ENCODE data around the gene PLEK2.
A peak's percentile ranks its signal among the peaks of the same experiment; 100 is the strongest.
"Not testable (repeated sequence)": the region's sequence is repeated elsewhere in the genome, so short reads cannot be mapped to it uniquely, and the experiment has no call there.

The PLEK2 gene, protein sequence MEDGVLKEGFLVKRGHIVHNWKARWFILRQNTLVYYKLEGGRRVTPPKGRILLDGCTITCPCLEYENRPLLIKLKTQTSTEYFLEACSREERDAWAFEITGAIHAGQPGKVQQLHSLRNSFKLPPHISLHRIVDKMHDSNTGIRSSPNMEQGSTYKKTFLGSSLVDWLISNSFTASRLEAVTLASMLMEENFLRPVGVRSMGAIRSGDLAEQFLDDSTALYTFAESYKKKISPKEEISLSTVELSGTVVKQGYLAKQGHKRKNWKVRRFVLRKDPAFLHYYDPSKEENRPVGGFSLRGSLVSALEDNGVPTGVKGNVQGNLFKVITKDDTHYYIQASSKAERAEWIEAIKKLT

DNA sequence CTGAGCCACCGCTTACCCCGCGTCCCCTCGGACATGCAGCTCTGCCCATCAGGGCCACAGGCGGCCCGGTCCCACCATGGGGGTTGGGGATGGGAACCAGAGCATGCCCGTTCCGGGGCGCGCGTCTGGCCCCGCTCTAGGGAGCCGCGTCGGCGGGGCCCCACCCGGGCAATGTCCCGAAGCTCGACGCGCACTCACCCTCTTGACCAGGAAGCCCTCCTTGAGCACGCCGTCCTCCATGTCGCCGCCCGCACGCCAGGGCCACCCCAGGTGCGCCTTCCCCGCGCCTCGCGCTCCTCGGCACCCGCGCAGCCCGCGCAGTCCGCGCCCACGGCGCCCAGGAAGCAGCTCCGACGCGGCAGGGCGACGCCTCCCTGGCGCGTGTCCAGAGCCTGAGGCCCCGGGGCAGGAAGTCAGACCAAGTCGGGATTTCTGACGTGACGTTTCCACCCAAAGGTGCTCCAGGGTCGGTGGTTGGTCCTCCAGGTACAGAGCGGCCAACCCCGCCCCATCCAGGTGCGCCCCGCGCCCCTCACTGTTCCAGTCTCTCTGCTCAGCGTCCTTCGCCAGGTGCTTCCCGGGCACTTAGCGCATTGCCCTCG lies at the start of gene PLEK2:
Gene PLEK2, minus strand, starts transcription at position 346 of the 602 bp plus-strand sequence. Its CDS starts 106 bp downstream, at position 240.
- no peak for DNase-seq

DNA sequence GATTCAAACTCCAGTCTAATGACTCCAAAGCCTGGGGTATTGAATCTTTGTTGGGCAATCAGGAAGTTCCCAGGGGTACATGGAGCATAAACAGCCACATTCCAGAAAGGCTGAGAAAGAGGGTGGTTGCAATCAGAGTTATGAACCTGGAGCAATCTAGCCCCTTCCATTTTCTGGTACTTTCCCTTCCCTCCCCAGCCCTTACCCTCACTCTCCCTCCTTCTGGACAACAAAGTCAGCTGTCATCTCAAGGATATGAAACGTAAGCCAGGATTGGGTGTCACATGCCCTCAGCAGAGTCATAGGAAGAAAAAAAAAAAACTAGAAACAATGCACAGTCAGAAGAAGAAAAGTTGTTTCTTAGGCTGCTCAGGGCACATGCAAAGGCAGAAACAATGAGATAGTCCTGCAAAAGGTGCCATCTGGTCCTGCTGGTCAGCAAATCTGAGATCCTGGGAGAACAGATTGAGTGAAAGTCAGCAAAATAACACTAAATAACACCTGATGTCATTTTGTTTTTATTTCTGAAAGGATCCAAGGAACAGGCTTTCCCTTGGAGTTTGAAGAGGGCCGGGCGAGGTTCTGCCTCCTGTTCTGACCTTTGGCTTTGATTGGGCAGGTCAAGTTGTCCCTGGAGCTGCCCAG lies 49.5 kb upstream of the PLEK2 start:
- DNase-seq = no peak

DNA sequence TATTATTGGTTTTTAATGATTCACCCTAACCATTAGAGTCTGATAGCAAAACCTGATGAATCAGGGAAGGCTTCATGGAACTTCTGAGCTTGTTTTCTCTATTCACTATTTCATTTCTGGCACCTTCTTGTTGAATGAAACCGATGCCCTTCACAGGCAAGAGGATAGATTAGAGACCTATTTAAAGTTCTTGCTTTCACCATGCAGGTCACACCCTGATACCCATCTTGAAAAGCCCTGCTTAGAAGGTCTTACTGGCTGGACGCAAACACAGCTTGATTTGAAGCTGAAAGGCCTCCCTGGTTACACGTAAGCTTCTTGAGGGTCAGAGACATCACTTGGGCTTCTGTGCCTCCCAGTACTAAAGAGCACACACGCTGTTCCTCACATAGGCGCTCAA lies 47.4 kb upstream of the PLEK2 start:
- DNase-seq = no peak

DNA sequence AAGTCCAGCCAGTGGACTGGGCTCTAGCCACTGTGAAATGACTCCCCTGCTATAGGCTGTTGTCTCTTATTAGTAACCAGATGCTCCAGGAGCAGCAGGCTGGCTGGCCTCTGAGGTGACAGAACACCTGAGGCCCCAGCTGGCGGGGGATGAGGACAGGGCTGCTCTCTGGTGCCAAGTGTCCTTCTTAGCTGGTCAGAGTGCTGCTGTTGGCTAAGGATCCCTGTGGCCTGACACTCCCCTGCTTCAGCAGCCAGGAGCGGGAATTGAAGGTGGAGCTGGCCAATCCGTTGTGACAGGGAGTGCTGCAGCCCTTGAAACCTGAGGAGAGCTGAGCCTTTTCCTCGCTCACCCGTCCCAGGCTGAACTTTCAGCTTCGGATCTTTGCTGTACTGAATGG lies 45.8 kb upstream of the PLEK2 start:
- DNase-seq = no peak

DNA sequence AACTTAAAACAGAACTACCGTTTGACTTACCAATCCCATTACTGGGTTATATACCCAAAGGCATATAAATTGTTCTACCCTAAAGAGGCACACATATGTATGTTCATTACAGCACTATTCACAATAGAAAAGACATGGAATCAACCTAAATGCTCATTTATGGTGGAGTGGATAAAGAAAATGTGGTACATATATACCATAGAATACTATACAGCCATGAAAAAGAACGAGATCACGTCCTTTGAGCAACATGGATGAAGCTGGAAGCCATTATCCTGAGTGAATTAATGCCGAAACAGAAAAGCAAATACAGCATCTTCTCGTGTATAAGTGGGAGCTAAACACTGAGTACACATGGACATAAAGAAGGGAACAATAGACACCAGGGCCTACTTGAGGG lies 44.8 kb upstream of the PLEK2 start:
- no peak for DNase-seq

DNA sequence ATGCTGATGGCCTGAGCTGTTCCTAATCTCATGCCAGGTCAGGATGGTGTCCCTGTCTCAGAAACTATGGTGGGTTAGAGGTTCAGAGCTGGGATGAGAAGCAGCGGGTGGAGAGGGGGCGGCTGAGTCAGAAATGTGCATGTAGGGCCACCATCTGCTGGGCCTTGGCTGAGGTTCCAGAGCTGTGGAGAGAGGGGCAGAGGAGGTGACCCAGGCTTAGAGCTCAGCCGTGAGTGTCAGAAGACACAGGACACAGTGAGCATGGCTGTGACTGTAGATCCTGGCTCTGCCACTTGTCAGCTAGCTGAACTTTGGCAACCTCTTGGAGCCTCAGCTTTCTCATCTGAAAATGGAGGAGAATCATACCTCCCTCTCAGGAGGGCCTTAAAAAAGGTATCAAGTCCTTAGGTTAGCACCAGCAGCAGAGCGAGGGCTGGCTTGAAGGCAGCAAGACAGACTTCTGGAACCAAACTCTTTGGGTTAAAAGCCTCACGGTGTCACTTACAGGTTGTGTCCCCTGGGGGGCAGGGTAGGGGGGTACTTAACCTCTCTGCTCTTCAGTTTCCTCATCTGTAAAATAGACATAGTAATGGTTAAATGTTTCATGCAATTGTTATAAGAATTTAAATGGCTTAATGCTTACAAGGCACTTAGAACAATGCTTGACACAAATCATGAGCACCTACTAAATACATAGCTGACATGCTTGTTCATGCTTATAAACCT lies 41.8 kb upstream of the PLEK2 start:
- no peak for DNase-seq

DNA sequence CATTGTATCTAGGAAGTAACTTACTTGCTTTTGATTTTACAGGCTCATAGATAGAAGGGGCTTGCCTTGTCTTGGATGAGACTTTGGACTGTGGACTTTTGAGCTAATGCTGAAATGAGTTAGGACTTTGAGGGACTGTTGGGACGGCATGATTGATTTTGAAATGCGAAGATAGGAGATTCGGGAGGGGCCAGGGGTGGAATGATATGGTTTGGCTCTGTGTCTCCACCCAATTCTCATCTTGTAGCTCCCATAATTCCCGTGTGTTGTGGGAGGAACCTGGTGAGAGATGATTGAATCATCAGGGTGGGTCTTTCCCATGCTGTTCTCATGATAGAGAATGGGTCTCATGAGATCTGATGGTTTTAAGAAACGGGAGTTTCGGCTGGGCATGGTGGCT lies 39.7 kb upstream of the PLEK2 start:
- DNase-seq = not testable (repeated sequence)

DNA sequence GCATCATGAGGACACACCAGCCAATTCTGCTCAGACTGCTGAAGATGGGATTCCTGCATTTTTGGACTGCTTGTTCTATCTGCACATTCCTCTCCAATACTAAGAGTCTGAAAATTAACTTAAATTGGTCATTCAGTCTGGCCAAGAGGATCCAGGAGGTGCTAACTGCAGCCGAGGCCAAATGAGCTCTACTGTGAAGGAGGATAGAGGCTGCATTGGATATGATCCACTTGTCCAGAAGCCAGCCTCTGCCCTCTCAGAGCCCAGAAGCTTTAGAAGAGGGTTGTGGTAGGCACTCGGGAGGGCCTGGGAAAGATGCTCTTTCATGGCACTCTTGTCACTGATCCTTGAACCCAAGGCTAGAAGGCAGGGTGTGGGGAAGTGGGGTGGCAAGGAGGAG lies 37.1 kb upstream of the PLEK2 start:
- no peak for DNase-seq

DNA sequence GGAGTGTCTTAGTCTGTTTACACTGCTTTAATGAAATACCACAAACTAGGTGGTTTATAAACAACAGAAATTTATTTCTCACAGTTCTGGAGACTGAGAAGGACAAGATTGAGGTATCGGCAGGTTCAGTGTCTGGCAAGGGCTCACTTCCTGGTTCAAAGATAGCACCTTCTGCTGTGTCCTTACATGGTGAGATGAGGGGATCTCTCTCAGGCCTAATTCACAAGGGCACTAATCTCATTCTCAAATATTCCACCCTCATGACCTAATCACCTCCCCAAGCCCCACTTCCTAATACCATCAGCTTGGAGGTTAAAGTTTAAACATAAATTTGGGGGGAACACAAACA lies 35.0 kb upstream of the PLEK2 start:
- DNase-seq = no peak

DNA sequence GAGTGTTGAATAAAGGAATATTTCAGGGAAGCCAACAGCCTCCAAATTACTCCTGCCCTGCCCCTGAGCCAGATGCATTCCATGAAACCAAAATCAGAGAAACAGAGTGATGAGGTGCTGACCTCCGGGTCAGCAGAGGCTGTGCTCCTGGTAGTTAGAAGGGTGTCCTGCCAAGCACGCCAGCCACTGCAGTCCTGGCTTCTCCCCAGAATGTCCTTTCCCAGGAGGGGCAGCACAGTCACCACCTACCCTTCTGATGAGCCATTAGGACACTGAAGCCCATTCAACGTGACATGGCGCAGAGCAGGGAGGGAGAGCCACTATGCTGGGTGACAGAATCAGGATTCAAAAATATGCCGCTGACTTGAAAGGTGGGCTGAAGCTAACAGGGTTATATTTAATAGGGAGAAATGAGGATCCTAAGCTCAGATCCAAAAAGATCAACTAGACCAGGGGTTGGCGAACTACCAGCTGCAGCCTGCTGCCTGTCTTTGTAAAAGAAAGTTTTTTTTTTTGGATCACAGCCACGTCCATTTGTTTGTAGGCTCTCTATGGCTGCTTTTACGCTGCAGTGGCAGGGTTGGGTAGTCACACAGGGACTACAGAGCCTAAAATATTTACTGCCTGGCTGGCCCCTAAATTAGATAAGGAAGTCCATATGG lies 34.5 kb upstream of the PLEK2 start:
- DNase-seq = peak; percentile 28

DNA sequence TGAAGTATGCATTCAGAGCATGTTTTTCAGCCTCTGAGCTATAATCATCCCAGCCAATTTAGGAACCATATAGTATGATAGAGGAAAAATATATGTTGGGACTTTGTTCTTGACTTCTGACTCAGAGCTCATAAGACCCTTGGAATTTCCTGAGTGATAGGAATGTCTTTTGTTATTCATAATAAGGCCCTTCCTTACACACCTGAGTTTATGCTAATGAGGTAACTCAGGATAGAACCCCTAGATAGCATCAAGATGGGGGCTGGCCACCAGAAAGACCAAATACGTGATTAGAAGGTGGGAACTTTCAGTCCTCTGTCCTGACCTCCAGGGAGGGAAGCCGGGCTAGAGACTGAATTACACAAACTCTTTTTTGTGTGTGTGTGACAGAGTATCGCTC lies 32.4 kb upstream of the PLEK2 start:
- DNase-seq = no peak

DNA sequence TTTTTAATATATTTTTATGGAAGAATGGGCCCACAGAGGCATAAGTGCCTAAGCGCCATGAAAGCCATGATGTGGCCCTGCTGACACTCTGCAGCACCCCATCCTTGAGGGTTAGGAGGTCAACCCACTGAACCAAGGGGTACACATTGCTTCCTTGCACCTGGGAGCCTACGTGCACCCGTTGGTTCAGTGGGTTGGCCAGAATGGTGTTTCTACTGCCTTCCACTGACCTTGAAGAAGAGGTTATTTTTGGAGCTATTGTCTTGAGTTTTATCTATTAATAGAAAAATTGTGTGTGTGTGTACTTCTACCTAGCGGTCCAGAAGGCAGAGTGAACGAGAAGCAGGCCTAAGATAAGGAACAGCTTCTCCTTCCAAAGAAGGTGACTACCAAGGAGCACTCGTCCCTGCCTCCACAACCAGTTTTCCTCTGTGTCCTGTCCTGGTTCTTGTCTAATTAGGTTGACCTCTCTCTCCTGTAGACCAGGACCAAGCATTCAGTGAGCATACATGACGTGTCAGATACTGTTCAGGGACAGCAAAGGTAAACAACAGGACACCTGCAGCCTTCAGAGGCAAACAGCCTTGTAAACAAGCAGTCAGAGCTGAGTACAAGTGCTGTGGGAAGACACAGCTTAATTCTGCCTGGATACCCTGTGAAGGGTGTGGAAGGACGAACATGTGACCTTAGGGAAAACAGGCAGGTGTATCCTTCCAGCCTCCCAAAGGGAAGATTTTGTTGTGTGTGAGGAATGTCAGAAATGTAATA lies 30.4 kb upstream of the PLEK2 start:
- peak; percentile 30 for DNase-seq

DNA sequence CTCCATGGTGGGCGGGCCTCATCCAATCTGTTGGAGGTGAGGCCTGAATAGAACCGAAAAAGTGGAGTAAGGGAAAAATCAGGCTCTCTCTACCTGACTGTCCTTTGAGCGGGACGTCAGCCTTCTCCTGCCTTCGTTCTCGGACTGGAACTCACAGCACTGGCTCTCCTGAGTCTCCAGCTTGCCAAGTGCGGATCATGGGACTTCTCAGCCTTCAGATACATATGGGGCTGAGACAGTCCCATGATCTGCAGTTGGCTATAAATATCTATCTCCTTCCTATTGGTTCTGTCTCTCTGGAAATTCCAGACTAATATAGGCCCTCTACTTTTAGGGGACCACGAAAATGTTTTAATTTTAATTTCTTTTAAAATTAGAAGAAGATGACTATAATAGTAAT lies 29.7 kb upstream of the PLEK2 start:
- DNase-seq = no peak

DNA sequence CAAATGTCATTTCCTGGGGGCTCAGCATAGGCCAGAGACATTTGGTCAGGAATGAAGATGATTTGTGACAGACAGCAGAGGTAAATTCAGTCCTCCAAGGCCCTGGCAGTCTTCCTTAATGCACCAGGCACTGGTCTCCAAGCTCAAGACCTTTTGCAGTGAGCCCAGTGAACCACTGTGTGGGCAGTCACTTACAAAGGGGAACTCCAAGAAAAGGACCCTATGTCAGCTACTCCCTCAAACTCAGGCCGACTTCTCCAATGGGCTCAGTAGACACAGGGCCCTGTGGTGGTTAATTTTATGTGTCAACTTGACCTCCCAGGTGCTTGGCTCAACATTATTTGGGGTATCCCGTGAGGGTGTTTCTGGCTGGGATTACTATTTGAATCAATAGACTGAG lies 29.3 kb upstream of the PLEK2 start:
- no peak for DNase-seq

DNA sequence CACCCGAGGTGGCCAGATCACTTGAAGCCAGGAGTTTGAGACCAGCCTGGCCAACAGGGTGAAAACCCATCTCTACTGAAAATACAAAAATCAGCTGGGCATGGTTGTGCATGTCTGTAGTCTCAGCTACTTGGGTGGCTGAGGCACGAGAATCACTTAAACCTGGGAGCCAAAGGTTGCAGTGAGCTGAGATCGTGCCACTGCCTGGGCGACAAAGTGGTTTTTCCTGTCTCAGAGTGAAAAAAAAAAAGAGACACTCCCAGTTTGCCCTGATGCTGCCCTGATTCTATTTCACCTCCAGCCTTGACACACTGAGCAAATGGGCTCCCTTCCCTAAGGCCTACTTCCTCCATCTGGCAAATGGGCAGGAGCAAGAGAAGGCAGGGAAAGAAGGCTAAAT lies 28.5 kb upstream of the PLEK2 start:
- DNase-seq = no peak

DNA sequence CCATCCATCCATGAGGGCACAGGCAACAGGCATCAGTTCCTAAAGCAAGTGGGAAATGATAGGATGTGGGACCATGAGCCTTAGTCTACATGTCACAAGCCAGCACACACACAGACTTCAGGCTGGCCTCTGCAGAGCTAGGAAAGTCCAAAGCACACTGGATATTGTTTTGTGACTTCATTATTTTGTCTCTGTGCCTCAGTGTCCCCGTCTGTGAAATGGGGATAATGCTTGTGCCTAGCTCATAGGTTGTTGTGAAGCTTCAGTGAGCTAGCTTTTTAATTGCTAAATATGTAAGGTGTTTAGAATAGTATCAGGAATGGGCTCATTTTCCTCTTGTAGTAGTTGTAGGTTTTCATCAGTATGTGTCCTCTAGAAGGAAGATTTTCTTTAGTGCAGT lies 27.0 kb upstream of the PLEK2 start:
- DNase-seq = no peak

DNA sequence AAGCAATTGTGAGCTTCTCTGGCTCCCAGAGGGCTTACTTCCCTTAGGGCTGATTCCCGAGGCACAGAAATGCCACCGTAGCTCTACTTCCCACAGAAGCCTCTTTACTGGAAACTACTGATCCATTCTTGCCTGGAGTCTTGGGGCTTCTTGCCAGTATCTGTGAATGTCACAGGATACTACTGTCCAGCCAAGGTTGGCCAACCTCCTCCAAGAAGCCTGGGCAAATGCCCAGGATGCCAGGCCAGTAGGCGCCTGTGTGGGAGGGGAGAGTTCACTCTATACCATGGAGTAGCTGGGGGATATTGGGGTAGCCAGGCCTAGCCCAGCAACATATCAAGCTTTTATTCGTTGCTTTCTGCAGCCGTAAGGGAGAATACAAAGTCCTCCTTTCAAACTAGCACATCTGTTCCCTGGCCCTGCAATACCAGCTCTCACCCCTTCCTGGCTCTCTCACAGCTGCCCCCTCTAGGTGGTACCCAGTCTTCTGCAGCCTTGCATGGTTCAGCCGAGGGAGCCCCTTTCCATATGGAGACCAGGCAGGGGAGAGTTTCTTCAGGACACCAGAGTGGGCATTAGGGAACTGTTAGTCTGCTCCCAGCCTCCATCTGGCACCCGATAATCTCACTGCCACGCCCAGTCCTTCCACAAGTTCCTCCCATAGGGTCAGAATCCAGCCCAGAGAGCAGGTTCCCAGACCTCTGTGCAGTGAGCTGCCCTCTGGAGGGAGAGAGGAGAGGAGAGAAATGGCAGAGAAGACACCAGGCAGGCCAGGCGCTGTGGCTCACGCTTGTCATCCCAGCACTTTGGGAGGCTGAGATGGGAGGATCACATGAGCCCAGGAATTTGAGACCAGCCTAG lies 24.3 kb upstream of the PLEK2 start:
- DNase-seq = no peak

DNA sequence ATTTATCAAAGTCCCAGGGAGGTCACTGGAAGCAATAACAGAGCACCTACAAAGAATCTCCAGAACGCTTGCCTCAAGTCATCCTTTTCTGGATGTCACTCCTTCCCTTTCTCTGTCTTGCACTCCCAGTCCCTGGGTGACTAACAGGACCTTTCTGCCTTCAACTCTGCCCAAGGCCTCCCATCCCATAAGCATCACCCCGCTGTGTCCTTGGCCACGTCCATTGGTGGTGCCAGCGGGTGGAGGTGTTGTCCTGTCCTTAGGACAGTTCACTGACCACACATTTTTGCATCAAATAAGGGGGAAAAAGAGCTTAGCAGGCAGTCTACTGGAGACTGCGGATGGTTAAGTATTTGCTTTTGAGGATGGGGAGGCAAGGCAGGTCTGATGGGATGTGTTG lies 23.6 kb upstream of the PLEK2 start:
- no peak for DNase-seq

DNA sequence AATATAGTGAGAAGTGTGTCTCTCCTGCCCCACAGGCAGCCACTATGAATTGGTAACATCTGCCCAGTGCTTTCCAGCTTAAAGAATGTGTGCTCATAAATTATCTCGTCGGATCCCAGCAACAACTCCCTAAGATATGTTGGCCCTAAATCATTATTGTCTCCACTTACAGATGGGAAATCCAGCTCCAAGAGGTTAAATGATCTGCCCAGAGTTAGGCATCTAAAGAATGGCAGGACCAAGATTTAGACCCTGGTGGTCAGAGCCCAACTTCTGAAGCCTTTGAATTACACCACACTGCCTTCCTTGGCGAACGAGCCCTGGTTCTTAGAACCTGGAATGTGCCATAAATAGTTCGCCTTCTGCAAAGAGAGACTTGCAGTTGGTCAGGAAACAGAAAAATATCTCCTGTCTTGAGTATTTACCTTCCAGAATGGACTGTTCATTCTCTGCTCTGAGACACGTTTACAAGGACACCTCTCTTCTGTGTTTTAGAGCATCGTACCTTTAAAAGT lies 20.1 kb upstream of the PLEK2 start:
- no peak for DNase-seq

DNA sequence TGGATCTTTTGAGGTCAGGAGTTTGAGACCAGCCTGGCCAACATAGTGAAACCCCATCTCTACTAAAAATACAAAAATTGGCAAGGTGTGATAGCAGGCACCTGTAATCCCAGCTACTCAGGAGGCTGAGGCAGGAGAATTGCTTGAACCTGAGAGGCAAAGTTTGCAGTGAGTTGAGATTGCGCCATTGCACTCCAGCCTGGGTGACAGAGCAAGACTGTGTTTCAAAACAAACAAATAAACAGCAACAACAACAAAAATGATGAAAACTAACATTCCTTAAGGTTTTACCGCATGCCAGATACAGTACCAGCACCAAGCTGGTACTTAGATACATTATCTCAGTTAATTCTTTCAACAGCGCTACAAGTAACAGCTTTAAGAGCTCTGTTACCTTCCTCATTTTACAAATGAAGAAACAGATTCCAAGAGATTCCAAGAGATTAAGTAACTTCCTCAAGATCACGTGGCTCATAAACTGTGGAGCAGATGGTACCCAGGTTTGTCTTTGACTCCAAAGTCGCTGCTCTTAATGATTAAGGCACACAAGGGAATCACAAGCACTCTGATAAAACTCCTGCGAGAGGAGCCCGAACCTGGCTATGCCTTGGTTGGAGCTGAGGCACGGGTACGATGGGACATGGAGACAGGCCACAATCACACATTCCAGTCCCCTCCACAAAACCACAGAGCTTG lies 17.7 kb upstream of the PLEK2 start:
- no peak for DNase-seq

Data from NCI-H2107 (cell line).